Ramos (cell line): ENCODE results near the gene CPM.

ENCODE experiments used
- in situ Hi-C: fragments of 300-500 bp; cut with MboI; formaldehyde crosslinking; loops from one replicate; pipeline ENCODE4 v1.14.3; 2022; ENCODE audit warnings: low sequenced_read_pairs; ENCODE audit not compliant: unreplicated experiment

CPM gene

DNA sequence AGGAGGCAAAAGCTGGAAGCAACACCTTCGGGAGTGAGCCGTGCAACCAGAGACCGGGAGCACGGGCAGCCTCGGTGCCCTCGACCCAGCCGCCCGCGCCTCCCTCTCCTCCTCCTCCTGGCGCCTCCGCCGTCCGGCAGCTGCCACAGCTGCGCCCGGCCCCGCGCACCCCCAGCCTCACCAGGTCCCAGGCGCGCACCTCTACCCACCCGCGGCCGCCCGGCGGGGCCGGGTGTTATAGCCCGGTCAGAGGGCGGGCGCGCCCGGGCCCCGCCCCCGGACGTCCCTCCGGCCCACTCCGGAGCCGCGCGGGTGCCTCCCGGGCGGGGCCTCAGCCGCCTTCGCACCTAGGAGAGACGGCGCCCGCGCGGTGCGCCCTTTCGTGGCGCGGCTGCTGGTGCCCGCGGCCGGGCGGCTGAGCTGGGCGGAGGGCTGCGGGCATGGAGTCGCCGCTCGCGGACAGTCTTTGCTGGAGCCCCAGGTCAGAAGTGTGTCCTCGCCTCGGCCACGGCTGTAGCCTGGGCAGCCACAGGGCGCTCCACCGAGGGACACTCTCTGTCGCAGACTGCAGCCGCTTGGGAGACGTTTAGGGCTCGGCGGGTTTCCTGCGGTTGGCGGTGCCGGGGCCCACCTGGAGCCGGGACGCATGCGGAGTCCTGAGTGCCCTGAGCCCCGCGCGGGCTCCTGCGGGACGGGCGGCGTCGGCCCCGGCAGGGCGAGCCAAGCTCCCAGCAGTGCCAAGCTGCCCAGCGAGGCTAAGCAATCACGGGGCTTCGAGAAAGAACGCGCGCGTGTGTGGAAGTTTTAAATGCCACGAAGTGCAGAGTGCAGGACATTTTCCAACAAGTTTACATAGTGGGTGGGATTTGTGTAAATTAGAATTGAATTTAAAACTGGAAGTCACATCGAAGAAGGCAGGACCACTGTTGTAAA lies at the start of gene CPM:
CPM (minus strand) TSS at position 211 of the 933 bp plus-strand sequence. CDS start 334 bp downstream, outside the sequence.
- in situ Hi-C loops = no loop called here

DNA sequence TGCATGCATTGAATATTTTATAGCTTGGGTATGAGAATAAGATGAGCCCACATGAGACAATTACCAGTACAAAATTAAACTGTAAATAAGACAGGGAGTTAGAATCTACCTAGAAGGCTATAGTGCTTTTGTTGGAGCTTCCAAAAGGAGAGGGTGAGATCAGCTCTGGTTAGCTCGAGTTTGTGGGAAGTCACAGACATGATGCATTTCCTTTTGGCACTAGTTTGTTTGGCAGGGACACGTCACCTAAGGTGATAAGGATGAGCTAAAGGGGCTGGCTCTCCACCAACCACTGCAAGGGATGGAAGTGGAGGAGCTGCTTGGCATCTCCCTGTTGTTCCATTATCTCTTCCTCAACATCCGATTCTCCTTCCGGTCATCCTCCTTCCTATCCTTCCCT lies 48.5 kb upstream of the CPM start:
- in situ Hi-C loops = no loop called here

DNA sequence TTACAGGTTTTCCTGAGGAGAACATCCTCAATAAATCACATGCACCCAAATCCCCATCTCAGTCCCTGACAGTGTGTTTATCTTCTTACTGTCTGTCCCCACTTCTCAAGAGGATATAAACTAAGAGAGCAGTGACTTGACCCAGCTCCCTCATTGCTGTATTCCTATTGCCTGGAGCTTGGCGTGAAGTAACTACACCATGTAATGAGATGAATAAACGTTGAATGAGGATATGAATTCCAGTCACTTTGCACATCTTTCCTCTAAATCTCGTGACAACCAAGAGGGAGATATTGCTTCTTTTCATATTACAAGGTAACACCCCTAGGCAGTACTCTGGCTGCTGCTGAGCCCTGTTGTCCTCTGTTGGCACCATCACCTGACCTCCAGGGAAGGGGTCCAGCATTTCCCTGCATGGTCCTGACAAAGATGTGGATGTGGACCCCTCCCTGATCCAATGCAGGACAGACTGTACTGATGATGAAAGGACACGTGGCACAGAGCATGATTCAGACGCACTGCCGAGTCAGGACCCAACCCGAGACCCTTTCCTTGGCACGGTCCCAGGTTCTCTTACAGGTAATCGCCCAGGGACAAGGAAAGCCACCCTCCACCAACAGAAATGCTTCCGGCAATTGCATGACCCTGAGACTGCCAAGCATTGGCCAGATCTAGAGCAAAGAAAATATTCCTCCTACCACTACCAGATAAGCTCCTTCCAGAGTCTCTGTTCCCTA lies 47.7 kb upstream of the CPM start:
- in situ Hi-C loops = no loop called here

DNA sequence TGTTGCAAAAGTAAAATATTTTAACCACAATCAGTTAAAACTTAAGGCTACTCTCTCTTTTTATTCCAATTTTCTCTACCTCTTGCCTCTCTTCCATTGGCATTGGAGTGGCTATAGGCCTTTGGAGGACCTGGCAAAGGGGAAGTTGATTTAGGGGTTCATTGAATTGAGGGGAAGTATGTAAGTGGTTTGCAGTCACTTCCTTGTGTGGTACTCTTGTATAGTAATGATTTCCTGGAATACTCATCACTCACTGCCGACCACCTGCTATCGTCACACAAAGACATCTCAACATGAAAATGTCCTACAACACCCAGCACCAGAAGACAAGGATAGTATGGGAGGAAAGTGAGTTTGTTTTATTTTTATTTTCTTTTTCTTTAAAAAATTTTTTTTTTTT lies 45.7 kb upstream of the CPM start:
- in situ Hi-C loops = no loop called here

DNA sequence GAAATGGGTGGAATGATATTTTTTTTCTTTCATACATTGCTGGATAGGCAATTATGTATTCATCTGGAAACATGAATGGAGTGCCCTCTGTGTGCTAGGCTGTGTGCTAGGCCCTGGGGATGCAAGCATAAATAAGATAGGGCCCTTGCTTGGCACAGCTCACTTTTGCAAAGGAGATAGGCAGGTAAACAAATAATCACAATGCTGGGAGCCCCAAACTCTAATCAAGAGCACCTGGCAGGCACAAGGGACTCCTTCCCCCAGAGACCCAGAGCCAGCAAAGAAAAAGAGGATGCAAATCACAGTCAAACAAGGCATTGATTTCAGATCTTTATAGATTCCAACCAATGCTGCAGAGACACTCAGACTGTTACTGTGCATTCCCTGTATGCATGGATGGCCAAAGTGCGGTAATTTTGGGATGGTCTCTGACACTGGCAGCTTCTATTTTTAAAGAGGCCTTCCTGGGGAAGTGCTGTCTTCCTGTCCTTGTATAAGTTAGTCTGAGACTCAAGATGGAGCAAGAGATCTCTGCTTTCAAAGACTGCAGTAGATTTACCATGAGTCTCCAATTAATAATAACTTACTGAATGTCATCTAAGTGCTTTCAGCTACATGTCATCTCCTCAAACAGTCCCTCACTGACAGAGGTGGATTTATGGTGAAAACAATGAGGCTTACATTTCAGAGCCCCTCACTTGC lies 45.1 kb upstream of the CPM start:
- in situ Hi-C loops = no loop called here

DNA sequence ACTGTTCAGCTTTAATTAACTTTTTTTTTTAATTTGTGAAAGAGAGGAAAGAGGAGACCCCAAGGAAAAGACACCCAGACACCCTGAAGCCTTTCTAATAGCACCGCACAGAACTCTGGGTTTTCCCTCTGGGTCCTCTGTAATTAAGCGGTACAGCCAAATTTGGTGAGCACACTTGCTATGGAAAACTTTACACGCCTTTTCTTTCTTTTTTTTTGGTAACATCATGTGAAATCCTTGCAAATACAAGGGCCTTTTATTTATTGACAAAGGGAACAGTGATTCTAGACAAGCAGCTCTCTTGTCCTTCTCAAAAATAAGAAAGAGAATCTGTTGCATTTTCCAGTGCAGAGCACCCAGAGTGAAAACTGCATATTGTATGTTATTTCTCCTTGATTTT lies 44.4 kb upstream of the CPM start:
- in situ Hi-C loops = no loop called here

DNA sequence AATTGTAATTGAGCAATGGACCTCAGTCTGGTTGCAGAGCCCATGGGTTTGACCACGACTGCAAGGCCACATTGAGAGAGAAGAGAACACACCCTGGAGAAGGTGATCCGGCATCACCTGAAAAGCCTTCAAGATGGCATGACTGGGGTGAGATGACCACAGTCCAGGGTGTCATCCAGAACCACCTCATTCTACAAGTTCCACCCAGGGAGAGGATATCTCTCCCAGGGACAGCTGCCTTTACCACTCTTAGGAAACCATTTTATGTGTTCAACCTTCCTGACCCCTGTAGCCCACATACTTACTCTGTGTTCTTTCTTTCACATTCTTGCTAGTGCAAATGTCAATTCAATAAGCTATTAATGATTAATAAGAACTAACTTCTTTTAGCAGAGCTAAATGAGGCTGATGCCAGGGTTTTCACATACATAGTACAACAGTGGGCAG lies 43.4 kb upstream of the CPM start:
- in situ Hi-C loops = no loop called here

DNA sequence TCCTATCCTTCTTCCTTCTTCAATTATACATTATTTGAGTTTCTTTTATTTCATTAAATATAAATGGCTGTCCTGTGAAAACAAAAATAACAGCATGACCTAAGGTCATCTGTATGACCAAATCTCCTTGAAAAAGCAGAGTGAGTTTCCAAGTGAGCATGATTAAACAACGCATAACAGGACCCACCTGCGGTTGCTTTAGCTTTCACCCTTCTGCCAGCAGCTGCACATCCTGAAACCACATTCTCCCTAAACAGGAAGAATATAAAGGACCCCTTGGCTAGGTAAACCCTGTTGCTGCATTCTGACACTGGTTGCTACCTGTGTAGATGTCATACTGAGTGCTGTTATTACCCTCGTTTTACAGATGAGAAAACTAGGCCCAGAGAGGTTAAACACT lies 42.8 kb upstream of the CPM start:
- in situ Hi-C loops = no loop called here

DNA sequence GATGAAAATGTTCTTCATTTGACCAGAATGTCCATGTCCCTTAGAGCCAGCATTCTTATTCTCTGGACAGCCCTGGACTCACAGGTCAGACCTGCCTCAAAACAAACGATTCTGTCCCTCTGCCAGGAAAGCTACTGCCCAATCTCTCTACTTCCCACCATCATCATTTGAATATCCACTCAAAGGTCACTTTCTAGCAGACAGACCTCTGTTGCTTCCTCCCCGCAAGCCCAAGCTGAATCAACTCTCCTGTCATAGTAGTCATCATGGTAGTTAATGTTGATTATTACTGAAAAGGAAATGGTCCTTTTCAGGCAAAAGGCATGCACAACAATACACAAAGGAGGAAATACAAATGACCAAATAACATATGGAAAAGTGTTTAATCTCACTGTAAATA lies 39.6 kb upstream of the CPM start:
- in situ Hi-C loops = no loop called here

DNA sequence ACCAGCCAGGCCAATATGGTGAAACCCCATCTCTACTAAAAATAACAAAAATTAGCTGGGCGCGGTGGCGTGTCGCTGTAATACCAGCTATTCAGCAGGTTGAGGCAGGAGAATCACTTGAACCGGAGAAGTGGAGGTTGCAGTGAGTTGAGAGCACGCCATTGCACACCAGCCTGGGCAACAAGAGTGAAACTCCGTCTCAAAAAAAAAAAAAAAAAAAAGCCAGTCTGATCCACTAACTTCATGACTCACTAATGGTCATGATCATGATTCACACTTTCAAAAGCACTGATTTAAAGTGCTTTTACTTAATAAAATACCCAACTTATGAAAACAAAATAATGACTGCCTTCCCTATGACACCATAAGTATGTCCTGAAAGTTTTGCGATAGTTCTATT lies 38.4 kb upstream of the CPM start:
- in situ Hi-C loops = no loop called here

DNA sequence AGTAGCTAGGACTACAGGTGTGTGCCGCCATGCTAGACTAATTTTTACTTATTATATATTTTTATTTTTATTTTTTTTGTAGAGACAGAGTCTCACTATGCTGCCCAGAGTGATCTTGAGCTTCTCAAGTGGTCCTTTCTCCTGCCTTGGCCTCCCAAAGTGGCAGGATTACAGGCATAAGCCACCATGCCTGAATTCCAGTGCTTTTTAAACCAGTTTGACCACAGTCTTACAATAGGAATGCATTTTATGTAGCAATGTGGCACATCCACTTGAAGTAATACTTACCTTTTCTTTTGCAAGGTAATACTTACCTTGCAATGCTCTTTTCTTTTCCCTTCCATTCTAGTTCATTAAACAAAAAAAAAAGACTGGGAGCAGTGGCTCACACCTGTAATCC lies 38.0 kb upstream of the CPM start:
- in situ Hi-C loops = no loop called here

DNA sequence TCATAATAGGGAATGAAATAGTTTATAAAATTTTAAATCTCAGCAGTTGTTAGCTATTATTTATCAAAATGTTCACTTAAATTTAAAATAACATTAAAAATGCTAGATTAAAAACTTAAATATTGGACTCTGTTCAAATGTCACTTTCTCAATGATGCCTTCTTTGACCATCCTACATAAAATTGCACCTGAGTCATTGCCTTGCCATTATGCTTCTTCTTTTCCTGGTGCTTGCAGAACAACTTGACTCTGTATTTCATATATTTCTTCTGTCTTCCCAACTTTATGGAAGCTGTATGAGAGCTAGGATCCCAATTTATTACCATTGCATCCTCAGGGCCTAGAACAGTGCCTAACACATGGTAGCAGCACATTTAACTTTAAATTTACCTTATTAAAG lies 37.3 kb upstream of the CPM start:
- in situ Hi-C loops = no loop called here

DNA sequence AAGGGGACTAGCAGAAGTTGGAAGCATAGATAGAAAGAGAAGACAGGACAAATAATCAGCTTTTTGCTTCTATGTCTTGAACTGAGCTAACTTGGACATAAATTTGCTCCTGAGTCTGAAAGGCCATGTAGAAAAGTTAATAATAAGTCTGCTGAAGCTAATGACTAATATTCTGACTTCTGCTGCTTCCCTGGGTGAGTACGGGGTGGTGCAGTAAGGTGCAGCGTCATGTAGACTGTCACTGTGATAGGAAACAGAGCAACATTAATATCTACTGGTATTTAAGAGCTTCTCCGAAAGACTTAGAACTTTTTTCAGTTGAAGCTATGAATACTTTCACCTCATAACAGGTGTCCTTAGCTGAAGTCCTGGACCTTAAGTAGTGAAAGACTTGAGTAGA lies 34.1 kb upstream of the CPM start:
- in situ Hi-C loops = no loop called here

DNA sequence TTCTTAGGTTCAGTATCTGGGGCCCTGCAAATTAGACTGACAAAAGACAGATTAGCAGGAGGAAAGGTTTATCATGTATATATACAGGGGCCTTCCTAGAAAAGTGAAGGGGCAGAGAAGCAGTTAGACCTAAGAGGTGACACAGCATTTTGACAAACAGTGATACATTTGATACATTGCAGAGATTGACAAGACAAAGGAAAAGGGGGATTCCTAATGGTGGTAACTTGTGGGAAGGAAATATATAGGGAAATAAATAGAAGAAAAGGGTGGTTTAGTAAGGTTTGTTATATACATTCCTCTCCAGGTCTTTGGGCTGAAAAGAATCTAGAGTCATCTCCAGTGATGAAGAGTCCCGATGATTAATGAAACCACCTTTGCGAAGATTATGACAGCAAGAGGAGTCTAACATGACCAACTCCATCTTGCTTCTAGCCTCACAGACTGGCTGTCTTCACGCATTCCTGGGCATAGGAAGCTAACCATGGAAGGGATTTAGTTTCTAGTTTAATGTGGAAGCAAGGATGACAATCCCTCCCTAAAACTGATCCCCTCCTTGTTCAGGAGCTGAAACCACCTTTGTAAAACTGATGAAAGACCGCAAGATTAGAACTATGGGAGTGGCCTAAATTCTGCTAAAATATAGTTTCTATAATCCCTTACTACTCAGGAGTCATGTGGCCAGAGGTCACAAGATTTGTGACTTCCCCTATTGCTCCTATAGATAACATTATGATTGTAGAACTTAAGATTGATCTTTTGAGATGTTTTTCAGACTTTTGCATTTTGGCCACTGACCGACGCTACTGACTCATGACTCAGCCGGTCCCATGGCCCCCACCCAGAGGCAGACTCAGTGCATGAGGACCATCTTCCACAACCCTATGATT lies 31.1 kb upstream of the CPM start:
- in situ Hi-C loops = no loop called here

DNA sequence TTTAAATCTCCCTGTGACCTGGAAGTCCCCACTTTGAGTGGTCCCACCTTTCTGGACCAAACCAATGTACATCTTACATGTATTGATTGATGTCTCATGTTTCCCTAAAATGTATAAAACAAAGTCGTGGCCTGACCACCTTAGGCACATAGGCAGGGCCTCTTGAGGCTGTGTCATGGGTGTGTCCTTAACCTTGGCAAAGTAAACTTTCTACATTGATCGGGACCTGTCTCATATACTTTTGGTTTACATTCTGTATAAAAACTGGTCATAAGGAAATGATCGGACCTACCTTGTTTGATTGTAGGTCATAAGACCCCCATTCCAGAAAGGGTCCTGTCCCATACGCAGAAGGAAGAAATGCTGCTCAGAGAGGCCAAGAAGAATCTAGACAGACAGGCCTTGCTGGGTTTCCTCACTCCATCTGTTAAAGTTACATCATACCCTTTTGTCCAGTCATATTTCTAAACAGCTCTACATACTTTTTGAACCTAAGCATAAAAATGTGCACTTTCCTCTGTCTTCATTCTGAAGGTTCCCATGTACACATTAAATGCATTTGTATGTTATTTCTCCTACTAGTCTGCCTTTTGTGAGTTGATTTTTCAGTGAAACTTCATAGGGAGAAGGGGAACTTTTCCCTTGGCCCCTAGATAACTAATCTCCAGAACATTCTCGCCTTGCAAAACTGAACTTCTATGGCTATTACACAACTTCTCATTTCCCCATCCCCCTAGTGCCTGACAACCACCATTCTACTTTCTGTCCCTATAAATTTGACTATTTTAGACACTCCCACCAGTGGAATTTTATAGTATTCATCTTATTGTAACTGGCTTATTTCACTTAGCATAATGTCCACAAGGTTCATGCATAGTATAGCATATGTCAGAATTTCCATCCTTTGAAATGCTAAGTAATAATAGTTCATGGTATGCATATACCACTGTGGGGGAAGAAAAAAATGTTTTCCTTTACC lies 30.2 kb upstream of the CPM start:
- in situ Hi-C loops = no loop called here

DNA sequence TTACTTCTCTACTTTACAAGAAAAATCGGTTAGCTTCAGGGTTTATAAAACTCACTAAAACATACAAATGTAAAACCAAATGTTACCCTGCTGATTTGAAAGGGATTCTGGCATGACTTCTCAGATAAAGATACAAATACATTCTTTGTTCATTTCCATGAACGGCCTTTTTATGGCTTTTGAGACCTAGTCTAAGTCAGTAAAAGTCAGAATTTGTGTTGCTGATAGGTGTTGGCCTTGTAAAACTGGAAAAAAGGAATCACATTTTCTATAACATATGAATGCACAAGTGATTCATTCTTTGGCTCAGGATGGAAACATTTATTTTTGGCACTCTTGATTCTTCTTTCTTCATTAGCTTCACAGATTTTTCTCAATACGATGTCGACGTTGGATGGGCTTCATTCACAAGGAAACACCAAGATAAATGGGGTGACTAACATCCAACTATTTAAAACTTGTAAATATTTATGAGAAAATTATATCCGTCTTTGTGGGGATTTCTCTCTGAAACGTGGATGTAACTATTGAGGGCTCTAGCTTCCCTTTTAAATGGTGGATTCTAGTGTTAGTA lies 27.0 kb upstream of the CPM start:
- in situ Hi-C loops = no loop called here

DNA sequence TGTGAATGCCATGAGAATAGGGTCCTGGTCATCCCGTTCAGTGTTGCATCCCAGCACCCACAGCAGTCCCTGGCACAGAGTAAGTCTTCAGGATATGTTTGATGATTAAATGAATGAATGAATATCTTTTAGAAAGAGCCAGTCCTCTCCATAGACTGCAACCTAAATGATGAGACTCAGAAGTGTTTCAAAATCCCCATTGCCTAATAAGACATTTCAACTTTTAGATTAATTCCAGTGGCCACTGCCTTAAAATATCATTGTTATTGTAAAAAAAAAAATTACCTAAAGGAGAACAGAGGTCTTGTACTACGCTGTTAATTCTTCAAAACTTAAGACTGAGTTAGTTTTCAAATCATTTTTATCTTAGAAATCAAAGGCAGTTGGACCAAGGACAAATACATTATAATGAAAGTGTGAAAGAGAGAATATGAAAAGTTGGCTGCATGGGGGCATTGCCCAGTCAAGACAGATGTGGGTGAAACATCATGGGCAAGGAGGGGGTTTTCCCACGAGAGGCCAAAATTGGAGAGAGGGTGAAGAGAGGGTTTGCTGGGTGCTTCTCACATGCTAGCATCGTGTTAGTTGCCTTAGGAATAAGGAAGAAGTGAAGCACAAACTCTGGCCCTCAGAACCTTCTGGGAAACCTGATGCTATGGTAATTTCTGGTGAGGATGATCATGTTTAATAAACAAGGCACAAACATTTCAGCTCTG lies 26.3 kb upstream of the CPM start:
- in situ Hi-C loops = no loop called here

DNA sequence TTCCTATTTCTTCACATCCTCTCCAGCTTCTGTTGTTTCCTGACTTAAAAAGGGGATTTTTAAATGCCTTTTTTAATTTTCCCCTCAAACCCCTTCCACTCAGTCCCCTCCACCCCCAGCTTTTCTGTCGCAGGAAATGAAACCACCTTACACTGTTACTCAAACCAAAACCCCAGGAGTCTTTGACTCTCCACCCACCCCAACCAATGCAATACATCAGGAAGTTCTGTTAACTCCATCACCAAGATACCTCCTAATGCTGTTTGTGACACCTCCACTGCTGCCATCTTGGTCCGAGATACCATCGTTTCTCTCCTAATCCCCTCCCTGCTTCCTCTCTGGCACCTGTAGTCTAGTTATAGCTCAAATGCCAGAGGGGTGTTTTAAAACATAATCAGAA lies 25.4 kb upstream of the CPM start:
- in situ Hi-C loops = no loop called here
